HL-60 (cell line): Measurements from ENCODE around the gene IRF2.

Experiments used
- DNase-seq, 2 experiments: peaks; one replicate each; pipeline ENCODE4 v3.0.0-alpha.2; 2010 to 2020; ENCODE audit warnings: low read depth in 1 of 2, low spot score in 1 of 2
- H3K27ac ChIP-seq: fragments of 250-450 bp; sonication (Bioruptor Pico); replicated peaks from 2 replicates; pipeline ENCODE4 v1.5.1; 2020; ENCODE audit warnings: mild to moderate bottlenecking, moderate library complexity
- H3K27me3 ChIP-seq: fragments of 250-450 bp; sonication (Bioruptor Pico); 2 replicates; pipeline ENCODE4 v1.5.1; 2021; ENCODE audit warnings: mild to moderate bottlenecking, moderate library complexity; ENCODE audit not compliant: insufficient read depth, poor library complexity, severe bottlenecking
- H3K4me3 ChIP-seq: replicated peaks from 2 replicates; pipeline ENCODE4 v1.5.1; 2011; ENCODE audit warnings: mild to moderate bottlenecking, control low read depth, low read length; ENCODE audit not compliant: insufficient read depth
- CTCF ChIP-seq: IDR thresholded peaks from one replicate; pipeline ENCODE4 v1.5.1; 2011; ENCODE audit warnings: low read length, control low read depth, inconsistent platforms; ENCODE audit not compliant: insufficient read depth
- GABPA ChIP-seq: IDR thresholded peaks from 2 replicates; pipeline ENCODE4 v1.6.1; 2012; ENCODE audit warnings: low read depth
- POLR2AphosphoS5 ChIP-seq: IDR thresholded peaks from 2 replicates; pipeline ENCODE4 v1.6.1; 2012; ENCODE audit warnings: low read depth
- SPI1 ChIP-seq: IDR thresholded peaks from 2 replicates; pipeline ENCODE4 v1.6.1; 2012; ENCODE audit warnings: low read depth, mild to moderate bottlenecking, borderline replicate concordance
- TF ChIP-seq, protein P1 (sequence below): IDR thresholded peaks from 2 replicates; pipeline ENCODE4 v1.6.1; 2012; ENCODE audit warnings: low read depth; ENCODE audit not compliant: insufficient replicate concordance

IRF2 gene

DNA sequence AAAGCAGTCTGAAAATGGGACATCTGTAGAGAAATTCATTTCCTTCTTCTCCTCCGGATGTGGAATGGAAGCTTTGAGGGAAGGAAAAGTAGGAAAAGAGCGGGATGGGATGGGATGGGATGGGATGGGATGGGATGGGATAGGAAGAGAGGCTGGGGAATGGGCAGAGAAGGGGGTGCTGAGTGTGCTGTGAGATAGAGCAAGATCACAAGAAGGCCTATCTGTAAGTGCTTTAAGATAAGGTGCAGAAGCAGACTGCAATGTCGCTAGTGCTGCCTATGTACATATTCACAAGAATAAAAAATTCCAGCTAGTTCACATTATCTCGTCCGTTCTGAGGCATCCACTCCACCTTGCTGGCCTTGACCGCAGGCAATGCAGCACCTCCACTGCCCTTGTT lies 86.2 kb downstream of the IRF2 start:
- Histone ChIP-seq H3K27me3 (no peaks in the 10 kb centered on the region), H3K27ac (no peak overlapping the region), H3K4me3 (no peak overlapping the region)
- TF ChIP-seq GABPA (no peak), CTCF (no peak)
- DNase-seq = no peak

DNA sequence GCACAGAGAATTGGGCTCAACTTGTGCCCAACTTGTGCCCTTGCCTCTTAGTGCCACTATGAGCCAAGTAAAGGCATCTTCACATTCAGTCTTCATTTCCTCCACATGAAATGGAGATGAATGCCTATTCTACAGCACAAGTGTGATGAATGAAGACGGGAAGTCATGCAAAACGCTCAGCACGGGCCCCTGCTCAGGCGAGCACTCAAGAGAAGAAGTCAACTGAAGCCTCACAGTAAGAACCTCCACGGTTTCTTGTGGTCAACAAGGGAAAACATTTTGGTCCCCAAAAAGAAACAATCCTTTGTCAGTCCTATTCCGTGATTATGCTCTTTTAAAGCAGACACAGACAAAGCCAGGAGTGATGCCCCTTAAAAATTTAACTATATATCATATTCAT lies 87.0 kb downstream of the IRF2 start:
- no peak overlapping the region for H3K27ac ChIP-seq
- H3K4me3 ChIP-seq = no peak overlapping the region
- DNase-seq = no peak
- TF ChIP-seq SPI1 = no peak
- TF ChIP-seq POLR2AphosphoS5 = no peak
- TF ChIP-seq, protein P1, sequence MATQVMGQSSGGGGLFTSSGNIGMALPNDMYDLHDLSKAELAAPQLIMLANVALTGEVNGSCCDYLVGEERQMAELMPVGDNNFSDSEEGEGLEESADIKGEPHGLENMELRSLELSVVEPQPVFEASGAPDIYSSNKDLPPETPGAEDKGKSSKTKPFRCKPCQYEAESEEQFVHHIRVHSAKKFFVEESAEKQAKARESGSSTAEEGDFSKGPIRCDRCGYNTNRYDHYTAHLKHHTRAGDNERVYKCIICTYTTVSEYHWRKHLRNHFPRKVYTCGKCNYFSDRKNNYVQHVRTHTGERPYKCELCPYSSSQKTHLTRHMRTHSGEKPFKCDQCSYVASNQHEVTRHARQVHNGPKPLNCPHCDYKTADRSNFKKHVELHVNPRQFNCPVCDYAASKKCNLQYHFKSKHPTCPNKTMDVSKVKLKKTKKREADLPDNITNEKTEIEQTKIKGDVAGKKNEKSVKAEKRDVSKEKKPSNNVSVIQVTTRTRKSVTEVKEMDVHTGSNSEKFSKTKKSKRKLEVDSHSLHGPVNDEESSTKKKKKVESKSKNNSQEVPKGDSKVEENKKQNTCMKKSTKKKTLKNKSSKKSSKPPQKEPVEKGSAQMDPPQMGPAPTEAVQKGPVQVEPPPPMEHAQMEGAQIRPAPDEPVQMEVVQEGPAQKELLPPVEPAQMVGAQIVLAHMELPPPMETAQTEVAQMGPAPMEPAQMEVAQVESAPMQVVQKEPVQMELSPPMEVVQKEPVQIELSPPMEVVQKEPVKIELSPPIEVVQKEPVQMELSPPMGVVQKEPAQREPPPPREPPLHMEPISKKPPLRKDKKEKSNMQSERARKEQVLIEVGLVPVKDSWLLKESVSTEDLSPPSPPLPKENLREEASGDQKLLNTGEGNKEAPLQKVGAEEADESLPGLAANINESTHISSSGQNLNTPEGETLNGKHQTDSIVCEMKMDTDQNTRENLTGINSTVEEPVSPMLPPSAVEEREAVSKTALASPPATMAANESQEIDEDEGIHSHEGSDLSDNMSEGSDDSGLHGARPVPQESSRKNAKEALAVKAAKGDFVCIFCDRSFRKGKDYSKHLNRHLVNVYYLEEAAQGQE = no peak
- no peak for TF ChIP-seq GABPA
- no peak for TF ChIP-seq CTCF
- no peaks in the 10 kb centered on the region for H3K27me3 ChIP-seq

GRCh38 chr4:184386271-184386781 lies 88.0 kb downstream of the IRF2 start:
- TF ChIP-seq, protein P1 = no peak
- no peak for TF ChIP-seq GABPA
- TF ChIP-seq CTCF = no peak
- no peak for TF ChIP-seq POLR2AphosphoS5
- TF ChIP-seq SPI1 = no peak
- Histone ChIP-seq H3K27ac (no peak overlapping the region), H3K4me3 (no peak overlapping the region), H3K27me3 (no peaks in the 10 kb centered on the region)
- DNase-seq = no peak

DNA sequence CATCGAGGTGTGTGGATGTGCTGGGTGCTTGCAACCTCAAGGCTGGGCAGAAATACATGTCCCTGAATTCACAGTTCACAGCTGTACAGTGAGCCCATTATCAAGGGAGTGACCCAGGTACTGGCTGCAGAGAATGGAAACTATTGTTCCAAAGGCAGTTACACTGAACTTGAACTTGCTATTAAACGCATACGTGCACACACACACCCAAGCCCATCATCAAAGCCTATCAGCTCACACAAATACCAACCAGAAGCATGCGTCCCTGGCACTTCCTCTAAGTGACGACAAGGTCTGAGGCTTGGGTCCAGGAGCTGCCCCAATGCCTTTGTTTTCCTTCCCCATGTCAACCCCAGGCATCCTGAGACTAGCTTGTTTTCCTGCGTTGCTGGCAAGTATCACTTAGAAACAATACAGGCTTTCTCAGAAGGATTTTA lies 88.6 kb downstream of the IRF2 start:
- peak in 1 of 2 experiments; percentile 19 for DNase-seq
- H3K27me3 ChIP-seq = no peaks in the 10 kb centered on the region
- H3K4me3 ChIP-seq = no peak overlapping the region
- TF ChIP-seq GABPA (no peak), SPI1 (peak; percentile 64; the same call in 1 of the 2 replicates)
- H3K27ac ChIP-seq = no peak overlapping the region
